Activated CD8-positive, alpha-beta memory T cell treated with anti-CD3 and anti-CD28 coated beads, Interleukin-2, amount 50 U/mL, for 48 hours (primary cell): ENCODE measurements around the gene RYR1.
A peak's percentile ranks its signal among the peaks of the same experiment; 100 is the strongest.
"Not testable (repeated sequence)": the region's sequence is repeated elsewhere in the genome, so short reads cannot be mapped to it uniquely, and the experiment has no call there.

Experiments used
- DNase-seq: peaks from one replicate; pipeline ENCODE4 v3.0.0-alpha.2; 2020

RYR1 gene

DNA sequence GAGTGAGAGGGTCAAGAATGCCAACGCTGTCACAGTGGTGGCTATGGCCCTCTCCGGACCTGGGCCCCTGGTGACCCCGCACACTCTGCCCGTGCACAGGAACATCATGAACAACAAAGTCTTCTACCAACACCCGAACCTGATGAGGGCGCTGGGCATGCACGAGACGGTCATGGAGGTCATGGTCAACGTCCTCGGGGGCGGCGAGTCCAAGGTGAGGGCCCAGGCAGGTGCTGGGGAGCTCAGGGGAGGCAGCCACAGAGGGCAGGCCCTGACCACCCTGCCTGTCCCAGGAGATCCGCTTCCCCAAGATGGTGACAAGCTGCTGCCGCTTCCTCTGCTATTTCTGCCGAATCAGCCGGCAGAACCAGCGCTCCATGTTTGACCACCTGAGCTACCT is 62.6 kb downstream of the RYR1 start:
- no peak for DNase-seq

DNA sequence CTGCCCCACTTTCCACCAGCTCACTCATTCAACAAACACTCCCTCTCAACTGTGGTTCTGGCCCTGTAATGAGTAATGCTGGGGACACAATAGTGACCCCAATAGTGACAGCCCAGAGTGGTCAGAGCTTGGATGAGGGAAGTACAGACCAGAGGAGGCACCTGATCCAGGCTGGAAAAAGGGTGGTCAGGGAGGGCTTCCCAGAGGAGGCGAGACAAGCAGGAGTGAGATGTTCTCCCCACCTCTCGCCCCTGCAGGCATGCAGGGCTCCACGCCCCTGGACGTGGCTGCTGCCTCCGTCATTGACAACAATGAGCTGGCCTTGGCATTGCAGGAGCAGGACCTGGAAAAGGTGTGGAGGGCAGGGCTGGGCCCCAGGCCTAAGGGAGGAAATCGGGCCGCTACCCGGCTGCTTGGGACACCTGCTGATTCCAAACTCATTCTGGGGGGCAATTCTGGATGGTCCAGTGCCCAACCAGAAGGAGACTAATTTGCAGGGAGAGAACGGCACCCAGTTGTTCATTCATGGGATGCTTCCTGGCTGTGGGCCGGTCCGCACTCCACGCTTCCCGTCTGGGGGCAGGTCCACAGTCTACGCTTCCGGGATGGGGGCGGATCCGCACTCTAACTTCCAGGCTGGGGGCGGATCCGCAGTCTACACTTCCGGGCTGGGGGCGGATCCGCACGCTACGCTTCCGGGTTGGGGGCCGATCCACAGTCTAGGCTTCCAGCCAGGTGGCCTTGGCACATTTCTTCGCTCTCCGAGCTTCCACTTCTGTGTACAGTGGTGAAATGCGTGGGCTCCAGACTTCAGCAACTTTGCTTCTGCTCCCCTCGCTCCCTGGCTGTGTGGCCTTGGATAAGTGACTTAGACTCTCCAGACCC is 63.4 kb downstream of the RYR1 start:
- DNase-seq: no peak

GRCh38 chr19:38497907-38498306 is 64.4 kb downstream of the RYR1 start:
- DNase-seq: no peak

GRCh38 chr19:38499532-38499931 is 66.0 kb downstream of the RYR1 start:
- no peak for DNase-seq

DNA sequence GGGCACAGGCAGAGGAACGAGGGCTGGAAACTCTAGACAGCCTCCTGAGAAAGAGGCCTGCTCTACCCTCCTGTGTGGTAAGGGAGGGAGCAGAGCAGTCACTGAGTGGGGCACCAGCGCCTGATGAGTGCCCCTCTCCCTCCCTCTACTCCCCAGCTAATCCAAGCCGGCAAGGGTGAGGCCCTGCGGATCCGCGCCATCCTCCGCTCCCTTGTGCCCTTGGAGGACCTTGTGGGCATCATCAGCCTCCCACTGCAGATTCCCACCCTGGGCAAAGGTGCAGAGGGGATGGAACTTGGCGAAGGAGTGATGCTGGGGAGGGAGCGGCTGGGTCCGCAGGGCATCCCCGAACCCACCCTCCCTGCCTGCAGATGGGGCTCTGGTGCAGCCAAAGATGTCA is 67.0 kb downstream of the RYR1 start:
- no peak for DNase-seq

GRCh38 chr19:38502410-38503076 is 69.1 kb downstream of the RYR1 start:
- DNase-seq: no peak

- DNase-seq: no peak
These were observed 69.6 kb downstream of the RYR1 start for GRCh38 chr19:38503077-38503410.

DNA sequence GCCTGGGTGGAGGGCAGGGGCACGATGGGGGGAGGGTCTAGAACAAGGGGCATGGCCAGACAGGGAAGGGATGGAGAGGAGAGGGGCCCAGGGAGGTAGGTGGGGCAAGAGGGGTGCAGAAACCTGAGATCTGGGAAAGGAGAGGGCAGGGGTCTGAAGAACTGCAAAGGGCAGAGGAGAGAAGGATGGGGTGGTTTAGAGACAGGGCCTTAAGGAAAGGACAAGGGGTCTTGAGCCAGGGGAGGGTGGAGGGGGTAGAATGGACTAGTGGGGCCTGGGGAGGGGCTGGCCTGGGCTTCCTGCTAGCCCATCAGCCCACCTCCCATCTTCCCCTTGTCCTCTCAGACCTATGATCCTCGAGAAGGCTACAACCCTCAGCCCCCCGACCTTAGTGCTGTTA is 72.5 kb downstream of the RYR1 start:
- DNase-seq: no peak

DNA sequence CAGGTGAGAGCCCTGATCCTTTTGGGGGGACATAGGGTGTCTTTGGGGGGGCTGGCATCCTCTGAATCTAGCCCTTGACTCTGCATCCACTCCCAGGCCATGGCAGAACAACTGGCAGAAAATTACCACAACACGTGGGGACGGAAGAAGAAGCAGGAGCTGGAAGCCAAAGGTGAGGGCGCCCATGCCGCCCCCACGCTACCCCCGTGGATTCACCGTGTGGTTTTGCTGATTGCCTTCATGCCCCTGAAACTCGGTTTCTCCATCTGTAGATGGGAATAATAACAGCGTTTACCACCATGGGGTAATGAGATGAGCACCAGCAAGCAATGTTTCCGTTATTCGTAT is 72.9 kb downstream of the RYR1 start:
- no peak for DNase-seq

DNA sequence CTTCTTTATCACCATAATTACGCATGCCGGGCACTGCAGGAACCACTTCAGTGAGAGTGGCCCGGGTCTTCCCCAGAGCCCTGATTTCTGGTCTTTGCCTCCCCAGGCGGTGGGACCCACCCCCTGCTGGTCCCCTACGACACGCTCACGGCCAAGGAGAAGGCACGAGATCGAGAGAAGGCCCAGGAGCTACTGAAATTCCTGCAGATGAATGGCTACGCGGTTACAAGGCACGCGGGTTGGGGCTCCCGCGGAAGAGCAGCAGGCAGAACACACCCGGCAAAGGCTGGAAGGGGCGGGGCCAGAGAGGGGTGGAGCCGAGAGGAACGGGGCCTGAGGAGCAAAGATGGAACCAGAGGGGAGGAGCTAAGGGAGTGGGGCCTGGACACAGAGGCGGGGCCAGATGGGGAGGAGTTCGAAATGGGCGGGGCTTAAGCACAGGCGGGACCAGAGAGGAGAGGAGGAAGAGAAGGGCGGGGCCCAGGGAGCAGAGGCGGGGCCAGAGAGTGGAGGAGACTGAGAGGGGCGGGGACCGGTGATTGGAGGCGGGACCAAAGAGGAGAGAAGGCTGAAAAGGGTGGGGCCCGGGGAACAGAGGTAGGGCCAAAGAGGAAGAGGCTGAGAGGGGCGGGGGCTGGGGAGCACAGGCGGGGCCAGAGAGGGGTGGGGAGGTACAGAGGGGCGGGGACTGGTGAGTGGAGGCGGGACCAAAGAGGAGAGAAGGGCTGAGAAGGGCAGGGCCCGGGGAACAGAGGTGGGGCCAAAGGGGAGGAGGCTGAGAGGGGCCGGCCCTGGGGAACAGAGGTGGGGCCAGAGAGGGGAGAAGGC is 73.4 kb downstream of the RYR1 start:
- peak; percentile 94 for DNase-seq

- no peak for DNase-seq
These were observed 74.1 kb downstream of the RYR1 start for GRCh38 chr19:38507551-38508127.

- no peak for DNase-seq
These were observed 75.0 kb downstream of the RYR1 start for GRCh38 chr19:38508507-38508906.

- no peak for DNase-seq
These were observed 75.5 kb downstream of the RYR1 start for GRCh38 chr19:38509027-38509426.

GRCh38 chr19:38511074-38511708 is 77.7 kb downstream of the RYR1 start:
- DNase-seq: no peak

DNA sequence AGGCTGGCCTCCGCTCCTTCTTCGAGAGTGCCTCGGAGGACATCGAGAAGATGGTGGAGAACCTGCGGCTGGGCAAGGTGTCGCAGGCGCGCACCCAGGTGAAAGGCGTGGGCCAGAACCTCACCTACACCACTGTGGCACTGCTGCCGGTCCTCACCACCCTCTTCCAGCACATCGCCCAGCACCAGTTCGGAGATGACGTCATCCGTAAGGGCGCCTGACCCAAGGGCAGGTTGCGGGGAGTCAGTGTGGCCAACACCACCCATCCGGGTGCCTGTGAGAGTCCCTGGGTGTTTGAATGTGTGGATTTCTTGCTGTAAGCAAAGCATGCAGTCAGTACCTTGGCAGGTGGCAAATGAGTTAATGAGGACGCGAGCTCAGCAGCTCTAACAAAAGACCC is 78.8 kb downstream of the RYR1 start:
- DNase-seq: no peak

GRCh38 chr19:38513156-38513555 is 79.7 kb downstream of the RYR1 start:
- DNase-seq: not testable (repeated sequence)

- no peak for DNase-seq
These were observed 80.3 kb downstream of the RYR1 start for GRCh38 chr19:38513762-38514167.

GRCh38 chr19:38514812-38515633 is 81.5 kb downstream of the RYR1 start:
- peak; percentile 91 for DNase-seq

GRCh38 chr19:38515896-38516295 is 82.4 kb downstream of the RYR1 start:
- DNase-seq: no peak

- no peak for DNase-seq
These were observed 83.3 kb downstream of the RYR1 start for GRCh38 chr19:38516802-38517201.

GRCh38 chr19:38517321-38517720 is 83.8 kb downstream of the RYR1 start:
- DNase-seq: no peak

GRCh38 chr19:38517980-38518379 is 84.5 kb downstream of the RYR1 start:
- not testable (repeated sequence) for DNase-seq
